Glomerular endothelial cell (primary cell): Measurements from ENCODE around the gene TXNRD3. TPM values are rescaled to one million over a fixed set of nuclear protein-coding genes. Genes with fewer than 3 reads are reported as not detected.
"Not testable (repeated sequence)": the region's sequence is repeated elsewhere in the genome, so short reads cannot be mapped to it uniquely, and the experiment has no call there.

Experiments used
- DNase-seq: peaks from one replicate; pipeline ENCODE4 v3.0.0-alpha.2; 2011; ENCODE audit warnings: low read depth, low spot score; ENCODE audit errors: extremely low read depth
- total RNA-seq: library from RNA; depleted of rRNA; stranded (reverse); fragments of >200 nt; gene quantifications from 2 replicates; pipeline ENCODE4 v1.2.3, GENCODE V29; 2015

Gene TXNRD3
- total RNA-seq, 1 donor from 2014 or later: 5.4 TPM

- DNase-seq: no peak
These were observed 48.9 kb downstream of the TXNRD3 start for GRCh38 chr3:126606001-126606400.

- DNase-seq: no peak
These were observed 50.2 kb downstream of the TXNRD3 start for GRCh38 chr3:126604691-126605090.

- no peak for DNase-seq
These were observed 55.8 kb downstream of the TXNRD3 start for GRCh38 chr3:126599101-126599500.

- DNase-seq: not testable (repeated sequence)
These were observed 59.4 kb downstream of the TXNRD3 start for GRCh38 chr3:126595479-126595878.

GRCh38 chr3:126591515-126591914 is 63.4 kb downstream of the TXNRD3 start:
- DNase-seq: not testable (repeated sequence)

- DNase-seq: no peak
These were observed 72.6 kb downstream of the TXNRD3 start for GRCh38 chr3:126582311-126582710.

GRCh38 chr3:126581569-126581968 is 73.4 kb downstream of the TXNRD3 start:
- DNase-seq: no peak

- DNase-seq: no peak
These were observed 74.2 kb downstream of the TXNRD3 start for GRCh38 chr3:126580746-126581145.

GRCh38 chr3:126578702-126579101 is 76.2 kb downstream of the TXNRD3 start:
- no peak for DNase-seq

- no peak for DNase-seq
These were observed 77.7 kb downstream of the TXNRD3 start for GRCh38 chr3:126577261-126577660.

- DNase-seq: no peak
These were observed 81.3 kb downstream of the TXNRD3 start for GRCh38 chr3:126573492-126574117.

GRCh38 chr3:126571078-126571477 is 83.8 kb downstream of the TXNRD3 start:
- no peak for DNase-seq

GRCh38 chr3:126570103-126570541 is 84.8 kb downstream of the TXNRD3 start:
- no peak for DNase-seq

GRCh38 chr3:126569390-126569975 is 85.4 kb downstream of the TXNRD3 start:
- DNase-seq: no peak

GRCh38 chr3:126568776-126569342 is 86.1 kb downstream of the TXNRD3 start:
- DNase-seq: no peak

- DNase-seq: no peak
These were observed 87.1 kb downstream of the TXNRD3 start for GRCh38 chr3:126567696-126568438.

- no peak for DNase-seq
These were observed 92.1 kb downstream of the TXNRD3 start for GRCh38 chr3:126562737-126563276.

GRCh38 chr3:126558336-126559071 is 96.4 kb downstream of the TXNRD3 start, which contains the start of gene C3orf22:
Gene C3orf22, minus strand, starts transcription at chr3:126558932. Its CDS starts 5,542 bp downstream, at chr3:126553390.
- no peak for DNase-seq

- DNase-seq: no peak
These were observed 97.2 kb downstream of the TXNRD3 start for GRCh38 chr3:126557761-126558160.

GRCh38 chr3:126557415-126557745 is 97.5 kb downstream of the TXNRD3 start:
- no peak for DNase-seq
